Osteoblast (primary cell): ENCODE data around the gene IFT122. TPM values are rescaled to one million over a fixed set of nuclear protein-coding genes. Genes with fewer than 3 reads are reported as not detected.
"Not testable (repeated sequence)": the region's sequence is repeated elsewhere in the genome, so short reads cannot be mapped to it uniquely, and the experiment has no call there.

Experiments
- DNase-seq: peaks from one replicate; pipeline ENCODE4 v3.0.0; 2011; ENCODE audit warnings: low spot score, mixed read lengths; ENCODE audit not compliant: insufficient read length; ENCODE audit errors: missing footprints
- H2AFZ ChIP-seq: 2 replicates; pipeline ENCODE4 v1.6.0; 2011; ENCODE audit warnings: mild to moderate bottlenecking, low read length
- H3K27ac ChIP-seq: 2 replicates; pipeline ENCODE4 v1.5.1; 2011; ENCODE audit warnings: mild to moderate bottlenecking, low read depth, low read length, moderate library complexity
- H3K27me3 ChIP-seq: 2 replicates; pipeline ENCODE4 v1.6.0; 2012; ENCODE audit warnings: mild to moderate bottlenecking, control low read depth, inconsistent platforms, low read length, moderate library complexity; ENCODE audit not compliant: insufficient read depth
- H3K36me3 ChIP-seq: 2 replicates; pipeline ENCODE4 v1.5.1; 2011; ENCODE audit warnings: mild to moderate bottlenecking, low read length, control low read depth, moderate library complexity; ENCODE audit not compliant: insufficient read depth
- H3K4me1 ChIP-seq: 2 replicates; pipeline ENCODE4 v1.5.1; 2011; ENCODE audit warnings: mild to moderate bottlenecking, low read length, control low read depth, moderate library complexity; ENCODE audit not compliant: insufficient read depth
- H3K4me2 ChIP-seq: 2 replicates; pipeline ENCODE4 v1.6.0; 2011; ENCODE audit warnings: mild to moderate bottlenecking, low read length; ENCODE audit not compliant: insufficient read depth
- H3K4me3 ChIP-seq: fragments of 200-600 bp; sonication (generic); 3 replicates; pipeline ENCODE4 v1.5.1; 2012; ENCODE audit warnings: mild to moderate bottlenecking, low read length, inconsistent platforms; ENCODE audit not compliant: insufficient read depth
- H3K79me2 ChIP-seq: 2 replicates; pipeline ENCODE4 v1.6.0; 2012; ENCODE audit warnings: mild to moderate bottlenecking, low read length, control low read depth, inconsistent platforms; ENCODE audit not compliant: insufficient read depth
- H3K9me3 ChIP-seq: 2 replicates; pipeline ENCODE4 v1.5.1; 2011; ENCODE audit warnings: low read depth, low read length, control low read depth
- H4K20me1 ChIP-seq: 2 replicates; pipeline ENCODE4 v1.6.0; 2012; ENCODE audit warnings: mild to moderate bottlenecking, low read length, control low read depth; ENCODE audit not compliant: insufficient read depth
- CTCF ChIP-seq: IDR thresholded peaks from 2 replicates; pipeline ENCODE4 v1.5.1; 2011; ENCODE audit warnings: mild to moderate bottlenecking, low read depth, low read length, moderate library complexity; ENCODE audit errors: extremely low read depth
- total RNA-seq: library from RNA; depleted of rRNA; stranded (reverse); fragments of >200 nt; gene quantifications from 2 replicates; pipeline ENCODE4 v1.2.3, GENCODE V29; 2012

Gene IFT122
- total RNA-seq, 1 donor, result 30.4 TPM

- peaks cover 56% of the 10 kb centered on the region for H3K4me1 ChIP-seq
- DNase-seq, result peak; percentile 93
- H3K4me3 ChIP-seq, result peak overlapping the region; percentile 23
Observed at GRCh38 chr3:129485721-129486663, 46.0 kb downstream of the IFT122 start.

GRCh38 chr3:129486664-129487035 lies 46.6 kb downstream of the IFT122 start:
- no peak for TF ChIP-seq CTCF
- H3K79me2 ChIP-seq, result peaks cover 2% of the 10 kb centered on the region
- peaks cover 51% of the 10 kb centered on the region for H3K4me1 ChIP-seq
- peak overlapping the region; percentile 13 for H2AFZ ChIP-seq
- H3K4me2 ChIP-seq, result peak overlapping the region; percentile 77
- H3K4me3 ChIP-seq, result peak overlapping the region; percentile 23
- H3K36me3 ChIP-seq, result peaks cover 16% of the 10 kb centered on the region
- H4K20me1 ChIP-seq, result no peaks in the 10 kb centered on the region
- DNase-seq, result no peak
- H3K27ac ChIP-seq, result peak overlapping the region; percentile 96
- no peaks in the 10 kb centered on the region for H3K9me3 ChIP-seq
- no peaks in the 10 kb centered on the region for H3K27me3 ChIP-seq

More at GRCh38 chr3:129485721-129486663, 46.0 kb downstream of the IFT122 start:
- Histone ChIP-seq H3K79me2 (no peaks in the 10 kb centered on the region), H3K36me3 (peaks cover 16% of the 10 kb centered on the region), H4K20me1 (no peaks in the 10 kb centered on the region), H3K9me3 (no peaks in the 10 kb centered on the region), H3K27ac (peak overlapping the region; percentile 96), H3K4me2 (peak overlapping the region; percentile 77), H3K27me3 (no peaks in the 10 kb centered on the region), H2AFZ (peak overlapping the region; percentile 17)
- TF ChIP-seq CTCF, result no peak

- peak overlapping the region; percentile 77 for H3K4me2 ChIP-seq
- peaks cover 20% of the 10 kb centered on the region for H3K36me3 ChIP-seq
- no peak for TF ChIP-seq CTCF
- no peak overlapping the region for H2AFZ ChIP-seq
- H4K20me1 ChIP-seq, result no peaks in the 10 kb centered on the region
- H3K27ac ChIP-seq, result peak overlapping the region; percentile 96
- no peaks in the 10 kb centered on the region for H3K27me3 ChIP-seq
- peaks cover 46% of the 10 kb centered on the region for H3K4me1 ChIP-seq
- H3K79me2 ChIP-seq, result peaks cover 2% of the 10 kb centered on the region
- no peaks in the 10 kb centered on the region for H3K9me3 ChIP-seq
- H3K4me3 ChIP-seq, result no peak overlapping the region
- DNase-seq, result no peak
Observed at GRCh38 chr3:129487183-129487867, 47.3 kb downstream of the IFT122 start.

GRCh38 chr3:129487868-129488335 lies 47.9 kb downstream of the IFT122 start:
- H3K4me2 ChIP-seq, H3K79me2 ChIP-seq, H3K9me3 ChIP-seq, H3K27me3 ChIP-seq, H2AFZ ChIP-seq, H3K4me3 ChIP-seq, H4K20me1 ChIP-seq, DNase-seq: not testable (repeated sequence)
- H3K27ac ChIP-seq, result peak overlapping the region; percentile 96
- H3K36me3 ChIP-seq, result peaks cover 21% of the 10 kb centered on the region
- peaks cover 43% of the 10 kb centered on the region for H3K4me1 ChIP-seq

GRCh38 chr3:129489258-129489657 lies 49.2 kb downstream of the IFT122 start:
- H3K27ac ChIP-seq, H4K20me1 ChIP-seq, H3K27me3 ChIP-seq, DNase-seq, H3K4me3 ChIP-seq, H2AFZ ChIP-seq, H3K79me2 ChIP-seq, H3K9me3 ChIP-seq, H3K4me2 ChIP-seq: not testable (repeated sequence)
- H3K36me3 ChIP-seq, result peaks cover 26% of the 10 kb centered on the region
- peaks cover 45% of the 10 kb centered on the region for H3K4me1 ChIP-seq
